OCI-LY3 (cell line): ENCODE data around the gene EFR3B.

ENCODE experiments used
- EZH2phosphoT487 ChIP-seq: fragments of 200-600 bp; shearing (Covaris generic); IDR thresholded peaks from 2 replicates; pipeline ENCODE4 v1.6.1; 2018; ENCODE audit warnings: antibody characterized with exemption, mixed run types, low read depth
- TF ChIP-seq, protein P1 (sequence below): fragments of 200-600, 300-600 bp; sonication (generic); IDR thresholded peaks from 2 replicates; pipeline ENCODE4 v1.5.1; 2014; ENCODE audit warnings: antibody characterized with exemption, low read length, low read depth

DNA sequence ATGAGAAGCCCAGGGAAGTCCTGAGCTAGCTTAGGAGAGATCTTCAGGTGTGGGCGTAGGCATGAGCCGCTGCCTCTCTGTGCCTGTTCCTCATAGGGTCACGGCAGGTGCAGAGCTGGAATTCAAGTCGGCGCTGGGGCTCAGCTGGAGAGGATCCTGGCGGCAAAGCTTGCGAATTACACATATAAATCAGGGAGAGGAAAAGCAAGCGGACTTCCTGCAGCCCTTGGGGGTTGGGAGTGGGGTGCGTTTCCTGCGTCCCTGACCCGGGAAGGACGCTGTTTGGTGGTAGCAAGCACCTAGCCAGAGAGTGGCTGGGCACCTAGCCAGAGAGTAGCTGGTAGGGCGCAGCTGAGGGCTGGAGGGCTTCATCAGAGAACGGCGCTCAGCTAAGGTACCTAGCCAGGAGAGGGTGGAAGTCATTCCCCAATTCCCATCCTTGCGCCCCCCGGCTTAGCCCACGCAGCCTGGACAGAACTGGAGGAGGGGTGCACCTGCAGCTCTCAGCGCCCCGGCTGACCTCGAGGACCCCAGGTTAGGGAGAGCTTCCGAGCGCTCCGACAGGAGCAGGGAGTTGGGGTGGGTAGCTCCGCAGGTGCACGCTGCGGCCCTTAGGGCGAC lies 459 bp upstream of the EFR3B start:
- TF ChIP-seq, protein P1, sequence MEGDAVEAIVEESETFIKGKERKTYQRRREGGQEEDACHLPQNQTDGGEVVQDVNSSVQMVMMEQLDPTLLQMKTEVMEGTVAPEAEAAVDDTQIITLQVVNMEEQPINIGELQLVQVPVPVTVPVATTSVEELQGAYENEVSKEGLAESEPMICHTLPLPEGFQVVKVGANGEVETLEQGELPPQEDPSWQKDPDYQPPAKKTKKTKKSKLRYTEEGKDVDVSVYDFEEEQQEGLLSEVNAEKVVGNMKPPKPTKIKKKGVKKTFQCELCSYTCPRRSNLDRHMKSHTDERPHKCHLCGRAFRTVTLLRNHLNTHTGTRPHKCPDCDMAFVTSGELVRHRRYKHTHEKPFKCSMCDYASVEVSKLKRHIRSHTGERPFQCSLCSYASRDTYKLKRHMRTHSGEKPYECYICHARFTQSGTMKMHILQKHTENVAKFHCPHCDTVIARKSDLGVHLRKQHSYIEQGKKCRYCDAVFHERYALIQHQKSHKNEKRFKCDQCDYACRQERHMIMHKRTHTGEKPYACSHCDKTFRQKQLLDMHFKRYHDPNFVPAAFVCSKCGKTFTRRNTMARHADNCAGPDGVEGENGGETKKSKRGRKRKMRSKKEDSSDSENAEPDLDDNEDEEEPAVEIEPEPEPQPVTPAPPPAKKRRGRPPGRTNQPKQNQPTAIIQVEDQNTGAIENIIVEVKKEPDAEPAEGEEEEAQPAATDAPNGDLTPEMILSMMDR = no peak
- no peak for TF ChIP-seq EZH2phosphoT487
